Stimulated activated CD8-positive, alpha-beta memory T cell treated with anti-CD3 and anti-CD28 coated beads, Interleukin-7, amount 100 ng/mL, for 48 hours (primary cell): ENCODE results near the gene RRM2.
A peak's percentile ranks its signal among the peaks of the same experiment; 100 is the strongest.
"Not testable (repeated sequence)": the region's sequence is repeated elsewhere in the genome, so short reads cannot be mapped to it uniquely, and the experiment has no call there.

ENCODE experiments used
- DNase-seq, 2 donors: peaks; one replicate each; pipeline ENCODE4 v3.0.0-alpha.2; 2020; ENCODE audit warnings: low read depth in 1 of 2; ENCODE audit errors: extremely low read depth in 1 of 2

RRM2 gene

GRCh38 chr2:10091182-10091888 lies 31.2 kb upstream of the RRM2 start:
- no peak for DNase-seq

- not testable (repeated sequence) for DNase-seq
Observed at GRCh38 chr2:10091889-10092244, 30.7 kb upstream of the RRM2 start.

- no peak for DNase-seq
Observed at GRCh38 chr2:10094271-10094814, 28.2 kb upstream of the RRM2 start.

- no peak for DNase-seq
Observed at GRCh38 chr2:10095175-10095574, 27.4 kb upstream of the RRM2 start.

- DNase-seq = no peak
Observed at GRCh38 chr2:10096641-10097040, 25.9 kb upstream of the RRM2 start.

GRCh38 chr2:10097352-10098148 lies 25.0 kb upstream of the RRM2 start:
- DNase-seq = no peak

GRCh38 chr2:10101491-10101890 lies 21.0 kb upstream of the RRM2 start:
- DNase-seq = no peak

- no peak for DNase-seq
Observed at GRCh38 chr2:10103179-10103578, 19.4 kb upstream of the RRM2 start.

- DNase-seq = not testable (repeated sequence)
Observed at GRCh38 chr2:10104906-10105305, 17.6 kb upstream of the RRM2 start.

GRCh38 chr2:10109311-10109710 lies 13.2 kb upstream of the RRM2 start:
- no peak for DNase-seq

- DNase-seq = no peak
Observed at GRCh38 chr2:10119027-10119325, 3.6 kb upstream of the RRM2 start.

GRCh38 chr2:10119601-10120157 lies 2.9 kb upstream of the RRM2 start:
- DNase-seq = no peak

GRCh38 chr2:10120158-10120876 lies 2.2 kb upstream of the RRM2 start:
- peak; percentile 90 to 95 for DNase-seq

GRCh38 chr2:10120877-10121574 lies 1.5 kb upstream of the RRM2 start:
- DNase-seq = no peak

GRCh38 chr2:10123281-10123680 lies 742 bp downstream of the RRM2 start:
- DNase-seq = no peak

- DNase-seq = no peak
Observed at GRCh38 chr2:10124538-10125045, 2.1 kb downstream of the RRM2 start.

- DNase-seq = no peak
Observed at GRCh38 chr2:10125842-10126631, 3.5 kb downstream of the RRM2 start.

- DNase-seq = no peak
Observed at GRCh38 chr2:10126632-10127026, 4.1 kb downstream of the RRM2 start.

GRCh38 chr2:10128420-10128819 lies 5.9 kb downstream of the RRM2 start:
- no peak for DNase-seq

GRCh38 chr2:10129490-10129889 lies 7.0 kb downstream of the RRM2 start:
- DNase-seq = no peak
